M059J (cell line): ENCODE measurements around the gene NOXO1. TPM values are rescaled to one million over a fixed set of nuclear protein-coding genes. Genes with fewer than 3 reads are reported as not detected.
A peak's percentile ranks its signal among the peaks of the same experiment; 100 is the strongest.
"Not testable (repeated sequence)": the region's sequence is repeated elsewhere in the genome, so short reads cannot be mapped to it uniquely, and the experiment has no call there.

Experiments used
- DNase-seq: peaks from one replicate; pipeline ENCODE4 v3.0.0-alpha.2; 2012; ENCODE audit warnings: low read depth
- total RNA-seq: library from RNA; depleted of rRNA; stranded (reverse); fragments of >200 nt; shearing (Covaris generic); gene quantifications from 2 replicates; pipeline ENCODE4 v1.2.3, GENCODE V29; 2014

Gene NOXO1
- total RNA-seq, 1 experiment from 2014 or later, result not detected

- not testable (repeated sequence) for DNase-seq
Measured at GRCh38 chr16:2011726-2012125, 30.5 kb upstream of the NOXO1 start.

- DNase-seq, result peak; percentile 88
Measured at GRCh38 chr16:2009791-2010510, 28.7 kb upstream of the NOXO1 start, which contains the start of gene ZNF598. ZNF598 (minus strand) TSS chr16:2009821.

DNA sequence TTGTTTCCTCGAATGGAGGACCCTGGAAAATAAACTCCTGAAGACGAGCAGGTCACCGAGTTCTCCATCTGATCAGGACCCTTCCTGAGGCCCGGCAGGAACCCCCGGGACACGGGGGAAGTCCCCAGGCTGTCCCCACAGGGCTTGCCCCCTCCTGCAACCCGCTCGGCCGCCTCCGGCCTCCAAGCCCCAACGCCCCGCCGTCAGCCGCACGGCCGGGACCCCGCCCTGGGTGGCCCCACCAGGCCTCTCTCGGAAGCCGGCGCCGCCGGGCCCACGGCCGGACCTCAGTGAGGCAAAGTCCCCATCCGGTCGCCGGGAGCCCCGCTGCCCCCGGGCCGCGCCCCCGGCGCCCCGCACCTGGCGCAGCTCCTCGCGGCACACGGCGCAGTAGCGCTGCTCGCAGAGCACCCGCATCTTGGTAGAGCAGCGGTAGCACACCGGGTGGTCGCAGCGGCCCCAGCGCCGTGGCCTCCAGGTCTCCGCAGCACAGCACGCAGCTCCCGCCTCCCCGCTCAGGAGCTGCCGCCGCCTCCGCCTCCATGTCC is 28.0 kb upstream of the NOXO1 start:
- no peak for DNase-seq

DNA sequence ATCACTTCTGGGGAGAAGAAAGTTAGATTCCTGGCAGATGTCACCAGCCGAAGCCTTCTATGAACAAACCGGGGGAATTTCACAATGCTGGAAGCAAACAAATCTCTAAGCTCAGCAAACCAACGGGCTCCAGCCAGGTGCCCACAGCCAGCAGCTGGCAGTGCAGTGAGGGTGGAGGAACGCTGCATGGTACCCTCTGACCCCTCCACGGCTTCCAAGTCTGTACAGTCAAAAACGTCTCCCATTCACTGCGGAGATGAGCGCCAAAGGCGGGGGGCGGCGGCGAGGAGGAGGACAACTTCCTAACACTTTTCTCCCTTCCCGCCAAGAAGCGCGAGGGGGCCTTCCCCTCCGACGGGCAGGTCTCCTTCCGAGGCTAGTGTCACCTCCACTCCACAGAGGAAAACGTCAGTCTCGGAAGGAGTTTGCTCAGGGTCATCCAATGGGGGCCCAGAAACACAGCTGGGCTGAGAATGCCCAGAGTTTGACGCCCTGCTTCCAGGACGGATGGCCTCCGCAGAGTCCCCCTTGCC is 27.4 kb upstream of the NOXO1 start:
- DNase-seq, result no peak

- DNase-seq, result no peak
Measured at GRCh38 chr16:2008009-2008526, 26.8 kb upstream of the NOXO1 start.

GRCh38 chr16:2007081-2007836 is 26.0 kb upstream of the NOXO1 start:
- no peak for DNase-seq

DNA sequence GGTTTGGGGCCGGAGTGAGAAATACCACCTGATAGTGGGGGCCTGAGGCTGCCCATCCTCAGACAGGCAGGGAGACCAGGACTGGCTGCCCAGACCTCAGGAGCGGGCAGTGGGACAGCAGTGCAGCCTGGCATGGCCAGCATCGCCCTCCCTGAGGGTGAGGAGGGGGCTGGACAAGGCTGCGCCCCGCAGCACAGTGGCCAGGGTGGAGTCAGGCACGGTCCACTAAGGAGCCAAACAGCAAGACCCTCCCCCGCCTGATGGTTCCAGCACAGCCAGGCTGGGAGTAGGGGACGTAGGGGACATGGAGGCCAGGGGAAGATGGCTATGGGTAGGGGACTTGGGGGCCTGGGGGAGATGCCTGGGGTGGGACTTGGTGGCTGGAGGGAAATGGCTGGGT is 25.0 kb upstream of the NOXO1 start:
- DNase-seq, result no peak

- no peak for DNase-seq
Measured at GRCh38 chr16:2005646-2006045, 24.4 kb upstream of the NOXO1 start.

GRCh38 chr16:2004795-2005517 is 23.7 kb upstream of the NOXO1 start:
- DNase-seq, result no peak

- DNase-seq, result peak; percentile 51
Measured at GRCh38 chr16:2003827-2004641, 22.8 kb upstream of the NOXO1 start.

GRCh38 chr16:2003231-2003826 is 22.1 kb upstream of the NOXO1 start:
- no peak for DNase-seq

DNA sequence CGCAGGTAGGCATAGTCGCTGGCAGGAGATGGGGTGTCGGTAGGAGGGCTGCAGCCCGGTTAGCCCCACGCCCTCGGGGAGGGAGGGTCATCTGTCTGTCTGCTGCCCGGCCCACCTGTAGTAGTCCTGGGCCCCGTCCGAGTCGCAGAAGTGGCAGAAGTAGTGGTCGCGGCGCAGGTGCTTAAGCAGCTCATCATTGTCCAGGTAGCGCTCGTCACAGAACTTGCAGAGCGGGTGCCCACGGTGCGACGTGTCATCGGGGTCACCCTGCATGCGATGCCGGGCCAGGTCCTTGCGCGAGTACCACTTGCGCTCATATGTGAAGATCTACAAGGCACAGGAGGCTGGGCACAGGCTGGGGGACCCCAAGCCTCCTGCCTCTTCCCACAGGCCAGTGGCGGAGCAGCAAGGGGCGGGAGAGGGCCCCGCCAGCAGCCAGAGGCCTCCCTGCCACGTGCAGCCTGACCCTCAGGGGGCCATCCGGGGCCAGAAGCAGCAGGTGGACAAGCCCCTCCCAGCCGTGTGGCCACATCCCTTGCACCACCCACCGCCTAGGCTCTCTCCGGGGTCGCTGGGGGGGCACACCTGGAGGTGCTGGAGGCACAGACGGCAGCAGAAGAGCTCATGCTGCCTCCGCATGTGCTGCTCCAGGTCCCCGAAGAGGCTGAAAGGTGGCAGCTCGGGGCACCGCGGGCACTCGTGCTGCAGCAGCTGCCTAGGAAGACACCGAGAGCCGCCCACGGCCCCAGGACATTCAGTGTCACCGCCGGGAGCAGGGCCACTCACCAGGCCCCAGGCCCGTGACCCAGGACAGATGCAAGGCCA is 21.3 kb upstream of the NOXO1 start:
- no peak for DNase-seq

- no peak for DNase-seq
Measured at GRCh38 chr16:2001456-2002355, 20.4 kb upstream of the NOXO1 start.

- no peak for DNase-seq
Measured at GRCh38 chr16:2001035-2001434, 19.8 kb upstream of the NOXO1 start.

DNA sequence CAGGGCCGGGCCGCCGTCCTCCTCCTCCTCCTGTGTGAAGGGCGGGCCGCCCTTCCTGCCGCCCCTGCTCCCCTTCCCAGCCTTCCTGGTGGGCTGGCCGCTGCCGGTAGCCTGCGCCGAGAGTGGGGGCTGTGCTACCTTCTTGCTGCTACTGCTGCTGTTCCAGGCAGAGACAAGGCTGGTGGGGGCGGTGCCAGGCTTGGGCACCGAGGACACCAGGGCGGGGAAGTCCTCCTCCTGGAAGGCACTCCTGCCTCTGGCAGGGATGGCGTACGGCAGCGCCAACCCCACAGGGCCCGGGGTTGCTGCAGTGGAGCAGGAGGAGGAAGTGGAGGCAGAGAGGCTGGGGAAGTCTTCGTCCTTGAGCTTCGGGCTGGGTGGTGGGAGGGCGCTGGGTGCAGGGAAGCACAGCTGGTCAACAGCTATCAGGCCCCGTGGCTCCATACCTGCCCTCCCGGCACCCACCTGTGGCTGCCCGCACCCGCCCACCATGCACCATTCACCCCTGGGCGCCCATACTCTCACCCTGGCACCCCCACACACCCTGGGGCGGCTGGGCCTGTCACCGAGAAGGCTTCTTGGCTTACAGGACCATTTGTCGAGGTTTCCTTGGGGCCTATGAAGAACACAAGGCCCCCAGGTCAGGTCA is 18.7 kb upstream of the NOXO1 start:
- no peak for DNase-seq

DNA sequence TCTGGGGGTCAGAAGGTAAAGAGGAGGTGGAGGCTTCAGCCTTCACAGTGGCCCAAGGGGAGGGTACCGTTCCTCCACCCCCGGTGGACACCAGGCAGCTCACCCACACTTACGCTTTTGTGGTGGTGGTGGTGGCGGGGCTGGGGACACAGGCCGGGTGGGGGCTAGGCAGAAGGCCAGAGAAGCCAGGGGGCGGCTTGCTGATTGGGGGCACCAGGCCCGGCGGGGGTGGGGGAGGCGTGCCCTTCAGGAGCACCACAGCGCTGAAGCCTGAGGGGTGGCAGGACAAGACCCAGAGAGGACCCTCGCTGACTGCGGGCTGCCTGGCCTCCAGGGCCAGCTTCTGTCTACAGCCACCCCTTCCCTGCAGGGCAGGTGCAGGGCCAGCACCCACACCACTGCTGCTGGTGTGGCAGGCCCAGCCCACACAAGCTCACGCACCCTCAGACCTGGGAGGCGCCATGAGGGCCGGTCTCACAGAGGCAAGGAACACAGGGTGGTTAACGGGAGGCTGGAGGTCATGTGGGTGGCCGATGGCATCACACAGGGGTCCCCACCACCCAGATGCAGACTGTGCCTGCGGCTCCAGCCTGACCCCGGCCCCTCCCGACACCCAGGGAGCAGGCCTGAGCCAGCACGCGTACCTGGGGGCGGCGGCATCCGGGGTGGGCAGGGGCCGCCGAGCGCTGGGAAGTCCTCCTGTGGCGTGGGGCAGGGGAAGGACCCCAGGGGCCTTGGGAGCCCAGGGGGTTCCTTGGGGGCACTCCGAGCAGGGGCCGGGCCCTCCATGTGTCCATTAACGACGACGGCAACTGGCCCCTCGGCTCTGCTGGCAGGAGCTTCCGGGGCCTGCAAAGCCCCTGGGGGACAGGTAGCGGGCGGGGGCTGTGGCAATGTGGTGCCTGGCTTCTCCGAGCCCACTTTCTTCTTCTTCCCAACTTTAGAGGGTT is 17.9 kb upstream of the NOXO1 start:
- no peak for DNase-seq

DNA sequence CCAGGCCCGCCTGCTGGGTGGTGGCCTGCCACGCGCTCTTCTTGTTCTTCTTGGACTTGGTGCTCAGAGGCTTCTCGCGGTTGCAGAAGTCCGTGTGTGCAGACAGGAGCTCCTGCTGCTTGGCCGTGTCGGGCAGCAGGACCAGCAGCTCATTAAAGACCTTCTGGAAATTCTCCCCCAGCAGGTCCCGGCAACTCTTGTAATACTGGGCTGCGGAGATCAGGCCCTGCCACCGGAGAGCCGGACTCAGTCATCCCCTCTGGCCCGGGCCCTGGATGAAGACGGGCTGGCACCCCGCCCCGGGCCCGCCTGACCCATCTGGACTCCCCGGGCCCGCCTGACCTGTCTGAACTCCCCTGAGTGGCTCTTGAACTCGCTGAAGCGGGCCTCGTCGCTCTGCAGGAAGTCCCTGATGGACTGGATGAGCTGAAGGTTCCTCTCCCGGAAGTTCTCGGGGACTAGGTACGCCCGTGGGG is 17.1 kb upstream of the NOXO1 start:
- DNase-seq, result no peak
